Activated naive CD8-positive, alpha-beta T cell treated with anti-CD3 and anti-CD28 coated beads, Interleukin-2, amount 50 U/mL, for 24 hours (primary cell): ENCODE data around the gene MACROD2.
"Not testable (repeated sequence)": the region's sequence is repeated elsewhere in the genome, so short reads cannot be mapped to it uniquely, and the experiment has no call there.

Experiments used
- ATAC-seq: fragments of 150-1000 bp; cut with Tn5 transposase; one replicate; pipeline ENCODE4 v1.10.0; 2021
- DNase-seq: peaks from one replicate; pipeline ENCODE4 v3.0.0; 2021
- H3K27ac Mint-ChIP-seq: one replicate; pipeline ENCODE4 v1.8.0; 2021; ENCODE audit warnings: mild to moderate bottlenecking, mixed read lengths
- H3K27me3 Mint-ChIP-seq: one replicate; pipeline ENCODE4 v1.8.0; 2021; ENCODE audit warnings: mixed read lengths
- H3K36me3 Mint-ChIP-seq: one replicate; pipeline ENCODE4 v1.8.0; 2021; ENCODE audit warnings: low read depth, mixed read lengths
- H3K4me1 Mint-ChIP-seq: one replicate; pipeline ENCODE4 v1.8.0; 2021; ENCODE audit warnings: mixed read lengths
- H3K4me3 Mint-ChIP-seq: one replicate; pipeline ENCODE4 v1.8.0; 2021; ENCODE audit warnings: mild to moderate bottlenecking, moderate library complexity, mixed read lengths
- H3K9me3 Mint-ChIP-seq: one replicate; pipeline ENCODE4 v1.8.0; 2021; ENCODE audit warnings: mixed read lengths

The MACROD2 gene

GRCh38 chr20:14432597-14432996 is 437.3 kb downstream of the MACROD2 start:
- Mint-ChIP-seq H3K9me3 (peaks cover 11% of the 10 kb centered on the region), H3K27me3 (no peaks in the 10 kb centered on the region), H3K4me3 (no peak overlapping the region), H3K4me1 (no peaks in the 10 kb centered on the region), H3K27ac (no peak overlapping the region), H3K36me3 (no peaks in the 10 kb centered on the region)
- ATAC-seq (no peak), DNase-seq (no peak)

- Mint-ChIP-seq H3K4me3 (no peak overlapping the region), H3K36me3 (no peaks in the 10 kb centered on the region), H3K27ac (no peak overlapping the region), H3K27me3 (no peaks in the 10 kb centered on the region), H3K9me3 (peaks cover 20% of the 10 kb centered on the region), H3K4me1 (no peaks in the 10 kb centered on the region)
- no peak for ATAC-seq
- DNase-seq = no peak
Measured at GRCh38 chr20:14434384-14435136, 439.2 kb downstream of the MACROD2 start.

GRCh38 chr20:14441201-14441600 is 445.9 kb downstream of the MACROD2 start:
- DNase-seq (no peak), ATAC-seq (no peak)
- Mint-ChIP-seq H3K9me3 (peaks cover 12% of the 10 kb centered on the region), H3K4me1 (no peaks in the 10 kb centered on the region), H3K4me3 (no peak overlapping the region), H3K27me3 (no peaks in the 10 kb centered on the region), H3K27ac (no peak overlapping the region), H3K36me3 (no peaks in the 10 kb centered on the region)

GRCh38 chr20:14444106-14444505 is 448.8 kb downstream of the MACROD2 start:
- H3K27me3 Mint-ChIP-seq = no peaks in the 10 kb centered on the region
- no peak overlapping the region for H3K4me3 Mint-ChIP-seq
- no peak for ATAC-seq
- H3K36me3 Mint-ChIP-seq = no peaks in the 10 kb centered on the region
- no peak overlapping the region for H3K27ac Mint-ChIP-seq
- no peaks in the 10 kb centered on the region for H3K4me1 Mint-ChIP-seq
- H3K9me3 Mint-ChIP-seq = peaks cover 6% of the 10 kb centered on the region
- no peak for DNase-seq

- Mint-ChIP-seq H3K27ac (no peak overlapping the region), H3K36me3 (no peaks in the 10 kb centered on the region), H3K4me1 (no peaks in the 10 kb centered on the region), H3K9me3 (peaks cover 6% of the 10 kb centered on the region), H3K4me3 (no peak overlapping the region), H3K27me3 (no peaks in the 10 kb centered on the region)
- DNase-seq = no peak
- ATAC-seq = no peak
Measured at GRCh38 chr20:14445310-14445709, 450.0 kb downstream of the MACROD2 start.

GRCh38 chr20:14445902-14446301 is 450.6 kb downstream of the MACROD2 start:
- Mint-ChIP-seq H3K4me1 (no peaks in the 10 kb centered on the region), H3K36me3 (no peaks in the 10 kb centered on the region), H3K27ac (no peak overlapping the region), H3K4me3 (no peak overlapping the region), H3K27me3 (no peaks in the 10 kb centered on the region), H3K9me3 (peaks cover 6% of the 10 kb centered on the region)
- no peak for DNase-seq
- ATAC-seq = no peak

GRCh38 chr20:14446446-14446845 is 451.1 kb downstream of the MACROD2 start:
- Mint-ChIP-seq H3K27me3 (no peaks in the 10 kb centered on the region), H3K4me3 (no peak overlapping the region), H3K36me3 (no peaks in the 10 kb centered on the region), H3K4me1 (no peaks in the 10 kb centered on the region), H3K9me3 (peaks cover 8% of the 10 kb centered on the region), H3K27ac (no peak overlapping the region)
- no peak for DNase-seq
- no peak for ATAC-seq

GRCh38 chr20:14449323-14449722 is 454.0 kb downstream of the MACROD2 start:
- Mint-ChIP-seq H3K4me1 (no peaks in the 10 kb centered on the region), H3K4me3 (no peak overlapping the region), H3K27ac (no peak overlapping the region), H3K36me3 (no peaks in the 10 kb centered on the region), H3K27me3 (no peaks in the 10 kb centered on the region), H3K9me3 (peaks cover 10% of the 10 kb centered on the region)
- ATAC-seq (no peak), DNase-seq (no peak)

- Mint-ChIP-seq H3K9me3 (peaks cover 16% of the 10 kb centered on the region), H3K4me1 (no peaks in the 10 kb centered on the region), H3K4me3 (no peak overlapping the region), H3K36me3 (no peaks in the 10 kb centered on the region), H3K27me3 (no peaks in the 10 kb centered on the region), H3K27ac (no peak overlapping the region)
- ATAC-seq (no peak), DNase-seq (no peak)
Measured at GRCh38 chr20:14450256-14450655, 454.9 kb downstream of the MACROD2 start.

GRCh38 chr20:14451458-14451857 is 456.1 kb downstream of the MACROD2 start:
- no peak for ATAC-seq
- Mint-ChIP-seq H3K36me3 (no peaks in the 10 kb centered on the region), H3K4me3 (no peak overlapping the region), H3K27ac (no peak overlapping the region), H3K9me3 (peaks cover 17% of the 10 kb centered on the region), H3K27me3 (no peaks in the 10 kb centered on the region), H3K4me1 (no peaks in the 10 kb centered on the region)
- DNase-seq = no peak

GRCh38 chr20:14453259-14453658 is 457.9 kb downstream of the MACROD2 start:
- DNase-seq = no peak
- H3K27ac Mint-ChIP-seq = no peak overlapping the region
- no peaks in the 10 kb centered on the region for H3K4me1 Mint-ChIP-seq
- no peak for ATAC-seq
- H3K36me3 Mint-ChIP-seq = no peaks in the 10 kb centered on the region
- H3K4me3 Mint-ChIP-seq = no peak overlapping the region
- H3K27me3 Mint-ChIP-seq = no peaks in the 10 kb centered on the region
- peaks cover 20% of the 10 kb centered on the region for H3K9me3 Mint-ChIP-seq

GRCh38 chr20:14454296-14454695 is 459.0 kb downstream of the MACROD2 start:
- ATAC-seq (no peak), DNase-seq (no peak)
- H3K27me3 Mint-ChIP-seq = no peaks in the 10 kb centered on the region
- no peaks in the 10 kb centered on the region for H3K4me1 Mint-ChIP-seq
- peaks cover 22% of the 10 kb centered on the region for H3K9me3 Mint-ChIP-seq
- H3K36me3 Mint-ChIP-seq = no peaks in the 10 kb centered on the region
- H3K27ac Mint-ChIP-seq = no peak overlapping the region
- H3K4me3 Mint-ChIP-seq = no peak overlapping the region

GRCh38 chr20:14467104-14467827 is 471.9 kb downstream of the MACROD2 start:
- not testable (repeated sequence) for H3K27me3 Mint-ChIP-seq, H3K4me3 Mint-ChIP-seq, ATAC-seq, H3K27ac Mint-ChIP-seq, H3K9me3 Mint-ChIP-seq, H3K4me1 Mint-ChIP-seq, DNase-seq, H3K36me3 Mint-ChIP-seq

GRCh38 chr20:14470231-14470899 is 475.0 kb downstream of the MACROD2 start:
- no peak for DNase-seq
- no peaks in the 10 kb centered on the region for H3K4me1 Mint-ChIP-seq

More at GRCh38 chr20:14470231-14470899, 475.0 kb downstream of the MACROD2 start:
- no peaks in the 10 kb centered on the region for H3K36me3 Mint-ChIP-seq
- ATAC-seq = no peak
- no peak overlapping the region for H3K27ac Mint-ChIP-seq
- H3K9me3 Mint-ChIP-seq = peaks cover 10% of the 10 kb centered on the region
- H3K4me3 Mint-ChIP-seq = no peak overlapping the region
- H3K27me3 Mint-ChIP-seq = no peaks in the 10 kb centered on the region
